ENCODE results near the gene GART.

- TF ChIP-seq CTCF (IDR thresholded peaks at IDR 0.05; ENCODE audit: low read length), result no peak
- TF ChIP-seq EZH2 (IDR thresholded peaks at IDR 0.05; ENCODE audit: borderline replicate concordance, low read length), result no peak
Observed at GRCh38 chr21:33522297-33522952, 19.5 kb downstream of the GART start.
